GM18907 (cell line): ENCODE measurements around the gene AKAP6.

Experiments
- ATAC-seq: cut with Tn5 transposase; IDR thresholded peaks from one replicate; pipeline ENCODE4 v1.9.1; 2021; ENCODE audit warnings: mild to moderate bottlenecking, moderate library complexity; ENCODE audit not compliant: unreplicated experiment

AKAP6 gene

DNA sequence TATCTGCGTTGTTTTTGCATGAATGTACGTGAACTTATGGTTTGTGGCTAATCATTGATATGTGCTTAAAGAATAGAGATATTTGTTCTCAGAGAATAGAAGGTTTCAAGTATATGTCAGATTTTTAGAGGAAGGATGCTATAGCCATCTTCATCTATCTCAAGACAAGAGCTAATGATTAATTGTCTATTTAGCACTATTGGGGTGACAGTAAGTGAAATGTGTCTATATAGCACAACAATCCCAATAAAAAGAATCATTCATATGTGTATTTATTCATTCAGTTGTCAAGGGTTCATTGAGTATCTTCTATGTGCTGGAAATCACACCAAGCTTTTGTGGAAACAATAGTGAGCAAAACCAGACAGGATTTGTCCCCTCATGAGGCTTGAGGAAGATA is 310.1 kb downstream of the AKAP6 start:
- ATAC-seq = no peak

DNA sequence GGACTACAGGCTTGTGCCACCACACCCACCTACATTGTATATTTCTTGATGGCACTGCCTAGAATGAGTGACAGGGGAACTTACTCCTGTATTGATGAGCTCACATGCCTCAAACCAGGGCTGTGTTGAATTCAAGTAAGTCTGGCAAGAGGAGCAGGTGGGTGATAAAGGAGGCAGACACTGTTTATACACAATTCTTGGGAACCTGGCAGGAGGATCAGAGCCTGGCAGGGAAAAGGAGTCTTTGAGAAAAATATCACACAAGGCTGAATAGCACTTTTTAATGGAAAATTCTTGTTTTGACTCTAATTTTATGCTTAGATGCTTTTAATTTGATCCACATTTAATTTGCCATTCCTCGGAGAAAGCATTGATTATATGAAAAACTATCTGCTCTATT is 316.5 kb downstream of the AKAP6 start:
- no peak for ATAC-seq

DNA sequence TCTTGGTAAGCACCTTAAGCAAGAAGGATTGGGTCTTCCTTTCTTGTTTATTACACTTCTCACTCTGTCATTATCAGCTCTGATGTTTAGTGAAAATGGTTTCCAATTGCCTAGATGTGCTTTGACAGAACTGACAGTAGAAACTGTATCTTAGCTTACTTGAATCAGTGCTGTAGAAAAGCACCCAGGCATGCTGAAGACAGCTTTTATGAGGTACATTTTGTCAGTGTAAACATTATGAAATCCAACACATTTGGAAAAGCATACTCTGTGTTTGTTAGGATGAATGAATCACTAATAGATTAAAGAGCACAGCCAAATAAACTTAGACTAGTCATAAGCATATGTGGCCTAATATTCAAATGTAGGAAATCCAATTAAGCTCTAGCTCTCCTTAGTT is 319.3 kb downstream of the AKAP6 start:
- ATAC-seq = no peak

DNA sequence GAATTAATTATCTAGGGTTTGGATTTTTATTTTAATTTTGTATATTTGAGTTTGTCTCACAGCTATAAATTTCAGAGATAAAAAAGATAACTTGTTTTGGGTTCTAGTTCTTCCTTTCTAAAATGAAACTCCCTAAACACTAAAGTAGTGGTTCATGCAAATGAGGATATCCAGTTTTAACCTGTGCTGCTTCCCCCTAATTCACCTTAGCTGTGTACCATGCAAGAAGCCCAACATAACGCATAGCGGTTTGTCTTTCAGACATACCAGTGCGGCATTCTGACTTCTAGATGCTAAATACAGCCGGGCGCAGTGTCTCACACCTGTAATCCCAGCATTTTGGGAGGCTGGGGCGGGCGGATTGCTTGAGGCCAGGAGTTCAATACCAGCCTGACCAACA is 320.9 kb downstream of the AKAP6 start:
- ATAC-seq = no peak

DNA sequence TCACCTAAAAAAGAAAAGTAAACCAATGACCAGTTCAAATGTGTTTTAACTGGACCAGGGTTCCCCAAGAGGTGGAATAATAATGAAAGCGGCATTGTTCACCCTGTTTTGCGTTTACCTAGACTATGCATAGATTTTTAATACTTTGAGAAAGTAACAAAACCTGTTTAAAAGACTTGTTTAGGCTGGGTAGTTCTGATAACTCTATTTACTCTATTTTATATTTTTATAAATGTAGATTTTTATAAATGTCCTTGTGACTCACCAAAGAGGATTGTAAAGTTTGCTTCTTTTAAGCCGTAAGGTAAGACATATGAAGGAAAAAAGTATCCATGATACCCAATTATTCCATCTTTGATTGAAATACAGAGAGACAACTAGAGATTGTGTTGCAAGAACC is 321.6 kb downstream of the AKAP6 start:
- no peak for ATAC-seq

DNA sequence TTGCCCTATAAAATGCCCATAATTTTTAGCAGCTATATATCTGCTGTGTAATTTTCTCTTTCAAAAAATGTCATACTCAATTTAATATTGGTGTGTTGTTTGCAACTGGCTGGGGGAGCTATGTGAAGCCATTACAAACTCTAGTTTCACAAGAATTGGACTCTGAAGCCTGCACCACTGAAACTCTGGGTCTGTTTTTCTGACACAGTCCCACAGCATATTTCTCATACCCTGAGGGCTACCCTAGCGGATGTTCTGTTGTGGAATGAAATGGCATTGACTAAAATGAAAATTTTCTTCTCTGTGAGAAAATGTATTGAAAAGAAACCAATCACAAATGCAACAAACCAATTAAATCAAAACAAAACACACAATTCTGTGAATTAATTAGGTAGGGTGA is 325.0 kb downstream of the AKAP6 start:
- no peak for ATAC-seq

DNA sequence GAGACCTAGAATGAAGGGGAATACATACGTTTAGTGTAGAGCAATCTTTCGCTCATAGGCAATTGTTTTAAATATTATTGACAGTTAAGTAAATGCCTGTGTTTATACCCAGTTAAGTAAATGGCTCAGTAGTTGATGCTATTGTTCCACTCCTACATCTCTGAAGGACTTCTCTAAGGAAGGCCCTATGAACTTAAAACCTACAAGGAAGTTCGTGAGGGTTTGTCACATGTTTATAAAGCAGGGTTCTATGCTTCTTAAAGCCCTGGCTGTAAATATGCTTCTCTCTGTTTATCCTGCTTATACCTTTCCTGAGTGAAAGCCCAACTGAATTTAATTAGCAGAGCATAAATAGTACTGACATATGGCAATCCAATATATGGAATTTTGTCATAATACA is 327.5 kb downstream of the AKAP6 start:
- ATAC-seq = no peak

DNA sequence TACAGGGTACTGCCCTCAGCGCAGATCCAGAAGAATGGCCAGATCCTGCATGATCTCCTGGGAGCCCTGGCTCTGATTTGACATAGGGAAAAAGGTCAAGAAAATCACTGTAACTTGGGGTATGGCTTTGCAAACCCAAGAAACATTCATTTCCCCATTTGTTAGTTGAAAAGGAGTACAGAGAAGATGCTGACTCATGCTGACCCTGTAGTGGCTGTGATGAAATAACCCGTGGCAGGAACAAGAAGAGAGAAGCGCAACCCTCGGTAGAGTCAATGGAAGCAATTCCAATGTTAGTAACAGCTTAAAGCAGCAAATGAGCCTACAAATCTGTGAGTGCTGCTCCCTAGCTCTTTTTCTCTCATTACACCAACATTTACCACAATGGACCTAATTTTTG is 328.0 kb downstream of the AKAP6 start:
- ATAC-seq = no peak

DNA sequence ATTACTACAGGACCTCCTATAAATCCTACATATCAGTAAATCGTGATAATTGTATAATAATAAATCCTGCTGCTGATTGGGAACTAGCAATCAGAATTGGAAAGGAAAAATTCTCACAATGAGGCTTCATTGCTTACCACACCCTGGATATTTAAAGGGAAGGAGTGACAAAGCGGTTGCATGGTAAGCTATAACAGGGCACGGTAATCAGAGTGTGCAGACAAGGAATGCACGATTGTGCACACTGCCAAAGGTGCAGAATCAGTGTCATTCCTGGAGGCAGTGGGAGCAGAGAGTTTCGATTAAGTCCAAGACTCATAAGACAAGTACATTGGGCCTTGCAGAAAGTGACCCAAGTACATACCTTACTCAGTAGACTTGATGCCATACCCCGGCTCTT is 332.1 kb downstream of the AKAP6 start:
- no peak for ATAC-seq

DNA sequence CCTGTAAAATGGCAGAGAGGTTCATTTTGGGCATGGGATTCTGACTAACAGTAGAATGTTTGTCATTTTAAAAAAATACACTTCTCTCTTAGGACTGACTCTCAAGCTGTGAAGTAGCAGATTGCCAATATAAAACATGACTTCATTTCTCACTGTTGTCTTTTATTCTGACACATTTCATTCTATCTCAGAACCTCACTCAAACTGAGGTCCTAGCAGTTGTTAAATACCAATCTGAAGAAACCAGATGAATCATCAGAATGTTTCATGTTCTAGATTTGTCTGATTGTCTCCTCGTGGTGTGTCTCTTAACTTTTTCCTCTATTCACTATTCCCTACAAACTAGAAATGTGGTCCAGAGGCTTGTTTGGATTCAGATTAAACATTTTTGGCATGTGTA is 333.1 kb downstream of the AKAP6 start:
- no peak for ATAC-seq

DNA sequence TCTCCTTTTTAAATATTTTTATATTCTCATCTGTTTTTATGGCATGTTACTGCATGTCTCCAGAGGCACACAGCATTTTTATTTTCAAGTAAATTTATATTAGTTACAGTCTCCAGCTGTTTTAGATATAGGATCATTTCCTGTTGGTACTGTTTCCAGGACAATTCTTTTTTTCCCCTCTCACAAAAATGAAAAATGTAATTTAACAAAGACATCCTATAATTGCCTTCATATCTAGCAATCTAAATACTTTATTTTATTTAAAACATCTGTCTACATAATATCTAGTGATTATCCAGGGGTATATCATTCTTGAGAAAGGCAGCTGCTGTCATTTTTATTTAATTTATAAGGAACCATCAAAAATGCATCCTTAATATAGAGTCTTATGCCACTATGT is 337.2 kb downstream of the AKAP6 start:
- ATAC-seq = no peak

DNA sequence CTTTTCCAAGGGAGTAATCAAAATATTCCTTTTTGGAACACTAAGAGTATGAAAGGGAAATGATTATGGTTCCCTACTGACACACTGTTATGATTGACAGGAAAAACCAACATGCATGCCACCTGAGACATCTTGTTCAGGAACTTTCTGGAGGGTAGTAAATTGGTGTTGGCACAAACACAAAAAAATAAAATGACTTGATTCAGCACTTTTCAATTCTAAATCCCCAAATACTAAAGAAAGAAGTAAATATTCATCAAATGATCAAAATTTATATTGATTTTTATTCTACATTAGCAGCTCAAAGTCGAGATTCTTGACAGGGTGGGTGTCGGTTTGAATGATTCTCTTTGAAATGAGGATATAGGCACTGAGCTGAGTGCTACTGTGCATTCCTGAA is 338.2 kb downstream of the AKAP6 start:
- no peak for ATAC-seq

DNA sequence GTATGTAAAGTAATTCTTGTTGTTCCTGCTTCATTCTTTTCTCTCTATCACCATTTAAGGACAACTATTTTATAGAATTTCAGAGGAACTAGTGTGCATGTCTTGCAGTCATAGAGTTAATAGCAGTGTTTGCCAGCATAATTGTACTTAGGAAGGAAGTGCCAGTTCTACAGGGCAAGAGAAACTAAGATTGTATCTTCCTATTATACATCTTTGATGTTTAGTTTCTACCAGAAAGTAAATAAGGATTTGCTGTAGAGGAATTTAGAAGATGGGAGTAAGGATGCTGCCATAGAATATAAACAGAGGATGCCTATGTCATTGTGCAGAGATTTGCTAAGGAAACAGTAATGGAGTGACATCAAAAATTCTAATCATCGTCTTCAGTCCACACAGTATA is 338.7 kb downstream of the AKAP6 start:
- ATAC-seq = no peak

DNA sequence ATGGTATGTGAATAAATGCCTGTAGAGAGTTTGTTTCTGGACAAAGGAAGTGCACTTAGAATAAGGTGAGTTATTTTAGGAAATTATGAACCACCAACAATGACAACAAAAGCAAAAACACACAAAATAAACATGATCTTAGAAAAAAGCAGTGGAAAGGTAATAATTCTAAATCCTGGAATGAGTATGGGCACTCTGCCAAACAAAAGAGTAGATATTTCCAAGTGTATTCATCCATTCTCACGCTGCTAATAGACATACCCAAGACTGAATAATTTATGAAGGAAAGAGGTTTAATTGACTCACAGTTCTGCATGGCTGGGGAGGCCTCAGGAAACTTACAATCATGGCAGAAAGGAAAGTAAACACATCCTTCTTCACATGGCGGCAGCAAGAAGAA is 340.3 kb downstream of the AKAP6 start:
- no peak for ATAC-seq

DNA sequence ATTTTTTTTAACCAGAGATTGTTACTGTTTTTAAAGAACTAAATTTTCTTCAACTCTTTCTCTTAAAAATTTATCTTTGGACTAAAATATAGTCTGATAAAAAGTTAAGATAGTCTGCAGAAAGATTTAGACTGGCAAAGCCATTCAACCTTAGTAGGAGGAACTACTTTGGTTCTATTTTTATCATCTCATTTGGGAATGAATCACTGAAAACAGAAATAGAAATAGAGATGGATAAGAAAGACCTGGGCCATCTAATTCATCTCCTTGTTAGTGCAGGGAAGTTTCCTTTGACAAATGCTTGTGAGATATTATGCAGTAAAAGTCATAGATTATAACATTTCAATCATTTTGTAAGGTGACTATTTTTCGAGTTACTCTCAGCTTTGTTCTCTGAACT is 346.3 kb downstream of the AKAP6 start:
- ATAC-seq = no peak

DNA sequence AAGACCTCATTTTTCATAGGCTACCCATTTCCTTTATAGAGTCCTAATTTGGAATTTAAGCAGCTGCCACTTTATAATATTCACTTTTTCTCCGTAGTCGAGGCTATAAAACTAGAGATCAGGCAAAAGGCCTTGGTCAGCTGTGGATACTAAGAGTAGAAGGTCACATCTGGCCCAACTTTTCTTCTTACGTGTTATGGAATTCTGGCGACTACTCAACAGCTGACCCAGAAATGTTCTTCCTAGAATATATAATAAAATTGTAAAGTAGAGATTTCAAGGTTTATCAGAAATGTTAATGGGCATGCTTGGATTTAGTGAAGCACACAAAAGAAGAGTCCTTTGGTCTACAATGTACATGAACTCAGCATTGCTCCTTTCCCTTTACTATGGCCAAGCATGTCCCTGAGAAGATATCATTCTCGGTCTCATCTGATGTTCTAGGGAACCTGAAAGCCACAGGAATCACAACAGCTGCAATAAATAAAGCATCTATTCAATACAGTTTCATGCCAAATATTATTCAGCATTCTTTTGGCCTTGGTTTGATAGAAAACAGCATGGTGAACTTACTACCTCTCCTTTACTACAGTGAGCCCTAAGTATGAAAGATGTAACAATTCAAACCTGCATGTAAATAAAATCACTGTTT is 348.2 kb downstream of the AKAP6 start:
- ATAC-seq = no peak

DNA sequence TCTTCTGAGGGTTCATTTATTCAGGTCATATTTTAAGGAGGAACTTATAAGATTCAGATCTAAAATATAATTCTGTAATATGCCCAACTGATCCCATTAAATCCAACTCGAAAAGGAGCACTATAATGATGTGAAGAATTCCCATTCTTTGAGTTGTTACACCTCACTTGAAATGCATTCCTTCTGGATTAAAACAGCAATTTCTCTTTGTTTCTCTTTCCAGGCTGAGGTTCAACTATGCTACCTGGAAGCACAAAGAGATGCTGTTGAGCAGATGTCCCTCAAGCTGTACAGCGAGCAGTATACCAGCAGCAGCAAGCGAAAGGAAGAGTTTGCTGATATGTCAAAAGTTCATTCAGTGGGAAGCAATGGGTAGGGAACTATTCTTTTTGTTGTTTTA is 349.0 kb downstream of the AKAP6 start:
- no peak for ATAC-seq

DNA sequence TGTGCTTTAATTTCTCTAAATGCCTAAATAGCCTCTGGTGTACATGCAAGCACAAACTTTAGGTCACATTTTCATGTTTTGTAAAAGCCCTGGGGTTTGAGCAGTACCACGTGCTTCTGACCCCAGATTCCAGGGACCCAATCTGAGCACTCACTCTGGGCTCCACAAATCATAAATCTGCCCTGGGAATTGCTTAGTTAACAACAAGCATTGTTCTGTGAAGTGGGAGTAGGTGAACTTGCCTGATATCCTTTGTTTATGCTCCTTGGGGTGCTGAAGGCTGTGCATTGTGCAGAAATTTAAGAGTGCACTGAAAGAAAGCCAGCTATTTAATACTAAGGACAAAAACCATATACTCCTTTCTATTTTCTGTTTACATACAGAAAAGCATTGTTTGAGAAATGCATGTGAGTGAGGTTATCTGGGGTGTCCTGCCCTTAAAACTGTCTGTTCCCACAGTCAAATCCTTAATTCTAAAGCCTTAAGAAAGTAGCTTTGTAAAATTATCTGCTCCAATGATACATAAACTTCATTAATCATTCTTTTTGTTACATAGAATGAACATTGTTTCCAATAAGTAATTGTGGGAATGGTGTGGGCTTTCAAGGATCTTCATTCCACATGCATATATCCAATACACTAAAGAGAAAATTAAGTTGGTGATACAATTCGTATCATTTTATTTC is 351.0 kb downstream of the AKAP6 start:
- ATAC-seq = no peak

DNA sequence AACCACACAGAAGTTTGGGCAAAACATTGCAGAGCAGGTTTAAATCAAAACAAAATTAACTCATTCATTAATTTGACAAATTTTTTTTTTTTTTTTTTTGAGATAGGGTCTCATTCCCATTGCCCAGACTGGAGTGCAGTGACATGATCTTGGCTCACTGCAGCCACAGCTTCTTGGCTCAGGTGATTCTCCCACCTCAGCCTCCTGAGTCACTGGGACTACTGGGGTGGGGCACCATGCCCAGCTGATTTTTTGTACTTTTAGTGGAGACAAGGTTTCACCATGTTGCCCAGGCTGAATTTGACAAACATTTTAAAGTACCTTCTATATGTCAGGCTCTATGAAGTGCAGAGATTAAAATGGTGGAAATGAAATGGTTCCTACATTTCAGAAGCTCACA is 352.5 kb downstream of the AKAP6 start:
- ATAC-seq = no peak

DNA sequence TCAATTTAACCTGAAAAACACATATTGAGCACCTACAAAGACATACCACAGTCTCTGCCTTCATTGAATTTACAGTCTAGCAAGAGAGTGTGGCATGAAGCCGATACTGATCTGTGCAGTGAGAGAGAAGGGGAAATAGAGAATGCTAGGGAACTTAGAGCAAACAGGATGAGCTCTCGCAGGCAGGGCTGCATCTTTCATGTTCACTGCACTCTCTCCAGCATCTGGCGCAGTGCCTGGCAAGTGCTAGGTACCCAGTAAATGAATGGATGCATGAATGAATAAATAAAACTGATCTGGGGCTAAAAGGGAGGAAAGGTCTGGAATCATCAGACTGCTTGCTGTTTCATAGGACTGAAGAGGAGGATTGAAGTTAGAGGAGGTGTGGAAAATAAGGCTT is 353.1 kb downstream of the AKAP6 start:
- no peak for ATAC-seq

DNA sequence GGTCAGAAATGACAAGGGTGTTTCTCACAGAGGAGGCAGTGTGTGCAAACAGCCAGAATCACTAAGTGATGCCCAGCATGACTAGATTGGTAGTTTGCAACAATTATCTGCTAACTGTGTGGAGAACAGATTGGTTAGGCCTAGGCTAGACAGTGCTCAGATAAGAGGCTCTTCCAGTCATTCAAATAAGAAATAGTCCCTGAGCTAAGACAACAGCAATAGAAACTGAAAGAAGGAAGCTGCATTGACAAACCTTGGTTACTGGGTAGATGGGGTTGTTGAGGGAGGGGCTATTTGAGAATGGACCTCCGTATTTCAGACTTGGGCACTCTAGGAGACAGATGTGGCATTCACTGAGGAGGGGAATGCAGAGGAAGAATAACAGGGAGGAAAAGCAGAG is 354.6 kb downstream of the AKAP6 start:
- ATAC-seq = peak; percentile 93

DNA sequence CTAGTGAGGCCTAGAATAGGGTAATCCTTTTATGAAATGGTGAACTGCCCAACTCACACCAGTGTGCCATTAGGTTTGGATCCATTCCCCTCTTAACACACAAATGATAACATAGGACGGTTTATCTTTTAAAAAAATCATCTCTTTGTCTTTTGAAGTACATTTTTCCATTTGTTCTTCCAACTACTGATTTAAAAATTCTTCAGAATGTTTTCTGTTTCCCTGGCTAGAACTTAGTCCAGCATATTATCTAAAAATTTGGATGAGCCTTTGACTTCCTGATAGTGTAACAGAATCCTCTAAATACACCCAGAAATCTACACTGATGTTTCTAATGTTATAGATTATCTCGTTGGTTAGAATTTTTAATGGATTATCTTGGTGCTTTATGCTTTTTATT is 359.8 kb downstream of the AKAP6 start:
- no peak for ATAC-seq

DNA sequence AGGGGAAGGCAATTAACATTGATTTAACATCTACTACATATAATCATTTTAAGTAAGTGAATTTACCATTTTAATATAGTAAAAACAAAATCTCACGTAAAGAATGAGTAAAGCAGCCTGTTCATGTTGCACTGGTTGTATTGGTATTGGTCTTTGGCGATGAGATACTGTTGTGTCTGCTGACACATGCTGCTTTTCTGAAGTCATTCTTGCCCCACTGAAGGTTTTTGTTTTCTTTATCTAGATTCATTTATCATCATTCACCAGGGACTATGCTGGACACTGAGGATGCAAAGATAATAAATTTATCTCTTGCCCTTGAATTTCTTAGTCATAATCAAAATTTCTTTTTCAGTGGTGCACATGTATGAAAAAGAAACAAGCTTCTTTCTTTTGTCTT is 363.3 kb downstream of the AKAP6 start:
- no peak for ATAC-seq
